HG03135 (cell line): ENCODE measurements around the gene LSM14A.

ENCODE experiments used
- ATAC-seq: cut with Tn5 transposase; IDR thresholded peaks from one replicate; pipeline ENCODE4 v1.9.1; 2021; ENCODE audit warnings: mild to moderate bottlenecking, moderate library complexity; ENCODE audit not compliant: unreplicated experiment

The LSM14A gene

GRCh38 chr19:34278783-34279182, 106.5 kb downstream of the LSM14A start:
- ATAC-seq, result no peak
